HepG2 (cell line): ENCODE measurements around the gene MICA. TPM values are rescaled to one million over a fixed set of nuclear protein-coding genes. Genes with fewer than 3 reads are reported as not detected.

Experiments used
- ATAC-seq: fragments of 200-7000 bp; cut with Tn5 transposase; 3 replicates; pipeline ENCODE4 v1.9.1; 2020; ENCODE audit warnings: mild to moderate bottlenecking, moderate library complexity
- BruUV-seq: library from RNA; stranded (reverse); fragments of 400-500 nt; replicated peaks from 2 replicates; lab custom pipeline; 2021; lab: Mats Ljungman, UMichigan
- CTCF ChIA-PET: fragments of 300-600 bp; formaldehyde crosslinking; extraction: SDS; loops from one replicate; lab custom pipeline; 2021; ENCODE audit warnings: low total read pairs, inconsistent platforms, low intra/inter-chr PET ratio; lab: Yijun Ruan, JAX
- POLR2A ChIA-PET: fragments of 350-600 bp; sonication (Branson Sonifier 250); formaldehyde crosslinking; loops from one replicate; lab custom pipeline; 2020; ENCODE audit warnings: antibody characterized with exemption, inconsistent platforms; lab: Yijun Ruan, JAX
- DNase-seq: peaks from one replicate; pipeline ENCODE4 v3.0.0-alpha.2; 2015; ENCODE audit warnings: low spot score
- FAIRE-seq: peaks from 3 replicates; lab custom pipeline; 2011; peaks lifted over from hg19 to GRCh38; lab: Jason Lieb, UNC
- H2AFZ ChIP-seq: one replicate; pipeline ENCODE4 v1.6.1; 2011; ENCODE audit warnings: low read length, inconsistent platforms
- H3K27ac ChIP-seq: fragments of 300-600 bp; 3 replicates; pipeline ENCODE4 v1.8.0; 2011; ENCODE audit warnings: mixed run types, mild to moderate bottlenecking, mixed read lengths, low read length, inconsistent platforms; ENCODE audit not compliant: insufficient read depth; ENCODE audit errors: extremely low read length
- H3K27me3 ChIP-seq, 2 experiments: fragments of 200-600 bp in 1 of 2; 2 replicates in 1 of 2; 3 replicates in 1 of 2; pipeline versions ENCODE4 v1.6.0 to v1.8.0; 2011; ENCODE audit warnings: low read length in 2 of 2, mild to moderate bottlenecking in 2 of 2, moderate library complexity in 2 of 2, inconsistent platforms in 1 of 2; ENCODE audit not compliant: insufficient read depth in 2 of 2, control insufficient read depth in 1 of 2
- H3K36me3 ChIP-seq, 2 experiments: fragments of 200-600 bp in 1 of 2; replicated peaks in 1 of 2; 2 replicates in 1 of 2; 3 replicates in 1 of 2; pipeline versions ENCODE4 v1.5.1 to v1.8.0; 2011; ENCODE audit warnings: low read length in 2 of 2, inconsistent platforms in 1 of 2; ENCODE audit not compliant: insufficient read depth in 2 of 2, control insufficient read depth in 1 of 2
- H3K4me1 ChIP-seq: 2 replicates; pipeline ENCODE4 v1.5.1; 2012; ENCODE audit warnings: low read length, inconsistent platforms; ENCODE audit not compliant: insufficient read depth
- H3K4me2 ChIP-seq: 2 replicates; pipeline ENCODE4 v1.6.0; 2011; ENCODE audit warnings: low read depth, low read length, inconsistent platforms
- H3K4me3 ChIP-seq, 3 experiments: fragments of 200-600 bp in 1 of 3; sonication (generic), shearing (Covaris generic) in 1 of 3; replicated peaks in 1 of 3; 2 replicates each; pipeline ENCODE4 v1.5.1; 2011 to 2016; ENCODE audit warnings: low read length in 3 of 3, inconsistent platforms in 2 of 3, low read depth in 2 of 3, mild to moderate bottlenecking in 2 of 3, control low read depth in 1 of 3, mixed read lengths in 1 of 3; ENCODE audit not compliant: insufficient read depth in 1 of 3
- H3K79me2 ChIP-seq: one replicate; pipeline ENCODE4 v1.6.1; 2011; ENCODE audit warnings: low read length, inconsistent platforms; ENCODE audit not compliant: insufficient read depth
- H3K9ac ChIP-seq: 2 replicates; pipeline ENCODE4 v1.6.0; 2011; ENCODE audit warnings: mild to moderate bottlenecking, low read depth, low read length, inconsistent platforms; ENCODE audit not compliant: insufficient read depth
- H3K9me3 ChIP-seq: 2 replicates; pipeline ENCODE4 v1.5.1; 2012; ENCODE audit warnings: mild to moderate bottlenecking, low read length
- H4K20me1 ChIP-seq: 2 replicates; pipeline ENCODE4 v1.6.0; 2011; ENCODE audit warnings: inconsistent platforms, mild to moderate bottlenecking, low read length, moderate library complexity; ENCODE audit not compliant: insufficient read depth
- BORCS8-MEF2B ChIP-seq: sonication (generic); formaldehyde crosslinking; IDR thresholded peaks from 2 replicates; pipeline ENCODE4 v1.8.0; 2022; ENCODE audit warnings: mild to moderate bottlenecking, missing genetic modification reagents
- CBX2 ChIP-seq, 2 experiments: fragments of 200-600 bp in 1 of 2; sonication (generic); formaldehyde crosslinking in 1 of 2; IDR thresholded peaks; 2 replicates each; pipeline versions ENCODE4 v1.7.0 to v1.8.1; 2018 to 2022; ENCODE audit warnings: low read depth in 2 of 2, low read length in 1 of 2, mild to moderate bottlenecking in 1 of 2, missing genetic modification reagents in 1 of 2
- FOXC1 ChIP-seq: sonication (generic); formaldehyde crosslinking; IDR thresholded peaks from 2 replicates; pipeline ENCODE4 v1.8.0; 2022; ENCODE audit warnings: mild to moderate bottlenecking, missing genetic modification reagents, borderline replicate concordance
- PHF20 ChIP-seq: sonication (generic); formaldehyde crosslinking; IDR thresholded peaks from 2 replicates; pipeline ENCODE4 v1.5.0; 2020; ENCODE audit warnings: mild to moderate bottlenecking, missing genetic modification reagents
- PTBP1 ChIP-seq: fragments of 200-400 bp; formaldehyde crosslinking; IDR thresholded peaks from 2 replicates; pipeline ENCODE4 v1.6.1; 2018; ENCODE audit warnings: low read length, low read depth; ENCODE audit not compliant: poor library complexity, severe bottlenecking
- REPIN1 ChIP-seq: sonication (generic); formaldehyde crosslinking; IDR thresholded peaks from 2 replicates; pipeline ENCODE4 v1.8.0; 2022; ENCODE audit warnings: missing genetic modification reagents, low read depth, mild to moderate bottlenecking, borderline replicate concordance
- SAP130 ChIP-seq: IDR thresholded peaks from 2 replicates; pipeline ENCODE4 v1.6.1; 2016; ENCODE audit warnings: low read depth
- SNRNP70 ChIP-seq: fragments of 200-400 bp; formaldehyde crosslinking; IDR thresholded peaks from 2 replicates; pipeline ENCODE4 v1.6.1; 2017; ENCODE audit warnings: mild to moderate bottlenecking, low read depth, low read length, moderate library complexity
- SSRP1 ChIP-seq: IDR thresholded peaks from 2 replicates; pipeline ENCODE4 v1.6.1; 2016; ENCODE audit warnings: control low read depth
- TOE1 ChIP-seq: sonication (generic); formaldehyde crosslinking; IDR thresholded peaks from 2 replicates; pipeline ENCODE4 v1.4.0; 2020; ENCODE audit warnings: mild to moderate bottlenecking, missing genetic modification reagents
- ZBTB33 ChIP-seq: sonication (generic); formaldehyde crosslinking; IDR thresholded peaks from 2 replicates; pipeline ENCODE4 v1.4.0; 2020; ENCODE audit warnings: missing genetic modification reagents
- ZGPAT ChIP-seq: IDR thresholded peaks from 2 replicates; pipeline ENCODE4 v1.6.1; 2016; ENCODE audit warnings: mild to moderate bottlenecking
- ZNF251 ChIP-seq: sonication (generic); formaldehyde crosslinking; IDR thresholded peaks from 2 replicates; pipeline ENCODE4 v1.9.0; 2021; ENCODE audit warnings: mild to moderate bottlenecking, missing genetic modification reagents
- ZNF432 ChIP-seq: sonication (generic); formaldehyde crosslinking; IDR thresholded peaks from 2 replicates; pipeline ENCODE4 v1.5.0; 2020; ENCODE audit warnings: missing genetic modification reagents, mild to moderate bottlenecking, borderline replicate concordance
- WGBS: methylation state at CpG from one replicate; pipeline ENCODE4 v1.1.6; 2017; ENCODE audit warnings: low lambda C conversion rate; 5-methylcytosine and 5-hydroxymethylcytosine counted together
- in situ Hi-C: cut with HindIII; loops from 2 replicates; pipeline ENCODE4 v1.10.0; 2017; ENCODE audit warnings: low pct_unique_long_range_greater_than_20kb; ENCODE audit not compliant: extremely low pct_ligation_motif_present
- intact Hi-C: fragments of 100-400 bp; cut with micrococcal nuclease; formaldehyde crosslinking; loops from one replicate; pipeline ENCODE4 v1.10.0; 2022; ENCODE audit not compliant: unreplicated experiment
- polyA plus RNA-seq, 8 experiments: library from polyadenylated mRNA; depleted of rRNA in 3 of 8; stranded (reverse) in 7 of 8; unstranded in 1 of 8; fragments of >200 nt; fragmentation: Illumina TruSeq in 4 of 8; extraction: Trizol in 4 of 8; gene quantifications; 2 replicates each; pipeline versions ENCODE4 v1.2.1 to v1.2.3, GENCODE V29; 2011 to 2016; ENCODE audit warnings: low read depth in 4 of 8, missing spikeins in 1 of 8, mixed read lengths in 1 of 8; ENCODE audit not compliant: insufficient read depth in 1 of 8
- total RNA-seq, 5 experiments: library from RNA; depleted of rRNA; stranded (reverse); fragments of >200 nt; fragmentation: Illumina TruSeq; extraction: Trizol; gene quantifications; 2 replicates each; pipeline ENCODE4 v1.2.3, GENCODE V29; 2016; ENCODE audit warnings: low read depth in 1 of 5
- TF ChIP-seq, protein P1 (sequence below): sonication (generic); formaldehyde crosslinking; IDR thresholded peaks from 2 replicates; pipeline ENCODE4 v1.9.0; 2021; ENCODE audit warnings: missing genetic modification reagents, borderline replicate concordance

The MICA gene
- total and polyA plus RNA-seq, 2 of the 13 experiments (the other 11 are each of a cell fraction or from before 2014, with no cell fraction given) = 21.6 to 38.1 TPM

- Histone ChIP-seq H3K4me3 (peak overlapping the region; percentile 88 to 96 (median 96)), H3K27ac (peak overlapping the region; percentile 87), H2AFZ (no peak overlapping the region), H4K20me1 (peaks cover 14% of the 10 kb centered on the region; the same call in 1 of the 2 replicates), H3K4me2 (peak overlapping the region; percentile 97), H3K9me3 (0 out of 2 replicates have a peak, but pooled peaks cover 3% of the 10 kb centered on the region), H3K36me3 (no peaks in the 10 kb centered on the region), H3K79me2 (peaks cover 60% of the 10 kb centered on the region), H3K4me1 (peaks cover 63% of the 10 kb centered on the region), H3K27me3 (no peaks in the 10 kb centered on the region; a peak in 1 of 5 replicates), H3K9ac (peak overlapping the region; percentile 77)
- in situ Hi-C loops = loop anchor here (5.0 kb wide), 1 partner anchor 40 kb away; no protein-coding TSS in a partner anchor
- ATAC-seq (peak; percentile 33), DNase-seq (no peak), FAIRE-seq (peak; percentile 64)
- POLR2A ChIA-PET = interaction anchor here (1.1 to 4.2 kb wide), 5 partner anchors 12 to 139 kb away, joined by 4 to 22 read pairs (median 10); partner anchors contain the start of gene DDX39B
- CTCF ChIA-PET = no interaction called here
- intact Hi-C loops = no loop called here
- no TSS peak for BruUV-seq
- 3% methylated on average over 24 of the region's 27 CpGs for WGBS
- TF ChIP-seq, protein P1, sequence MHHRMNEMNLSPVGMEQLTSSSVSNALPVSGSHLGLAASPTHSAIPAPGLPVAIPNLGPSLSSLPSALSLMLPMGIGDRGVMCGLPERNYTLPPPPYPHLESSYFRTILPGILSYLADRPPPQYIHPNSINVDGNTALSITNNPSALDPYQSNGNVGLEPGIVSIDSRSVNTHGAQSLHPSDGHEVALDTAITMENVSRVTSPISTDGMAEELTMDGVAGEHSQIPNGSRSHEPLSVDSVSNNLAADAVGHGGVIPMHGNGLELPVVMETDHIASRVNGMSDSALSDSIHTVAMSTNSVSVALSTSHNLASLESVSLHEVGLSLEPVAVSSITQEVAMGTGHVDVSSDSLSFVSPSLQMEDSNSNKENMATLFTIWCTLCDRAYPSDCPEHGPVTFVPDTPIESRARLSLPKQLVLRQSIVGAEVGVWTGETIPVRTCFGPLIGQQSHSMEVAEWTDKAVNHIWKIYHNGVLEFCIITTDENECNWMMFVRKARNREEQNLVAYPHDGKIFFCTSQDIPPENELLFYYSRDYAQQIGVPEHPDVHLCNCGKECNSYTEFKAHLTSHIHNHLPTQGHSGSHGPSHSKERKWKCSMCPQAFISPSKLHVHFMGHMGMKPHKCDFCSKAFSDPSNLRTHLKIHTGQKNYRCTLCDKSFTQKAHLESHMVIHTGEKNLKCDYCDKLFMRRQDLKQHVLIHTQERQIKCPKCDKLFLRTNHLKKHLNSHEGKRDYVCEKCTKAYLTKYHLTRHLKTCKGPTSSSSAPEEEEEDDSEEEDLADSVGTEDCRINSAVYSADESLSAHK = no peak
- TF ChIP-seq SSRP1 (CRISPR knock-in tag) (0 out of 2 replicates have a peak, but pooled peaks have one; percentile 32), ZNF251 (peak; percentile 39; the same call in 1 of the 2 replicates), ZBTB33 (peak; percentile 29; the same call in 1 of the 2 replicates), ZNF432 (CRISPR knock-in tag) (0 out of 2 replicates have a peak, but pooled peaks have one; percentile 43), SAP130 (0 out of 2 replicates have a peak, but pooled peaks have one; percentile 31), FOXC1 (CRISPR knock-in tag) (no peak), BORCS8-MEF2B (CRISPR knock-in tag) (0 out of 2 replicates have a peak, but pooled peaks have one; percentile 6), TOE1 (CRISPR knock-in tag) (no peak), PHF20 (peak; percentile 9; the same call in 1 of the 2 replicates), PTBP1 (peak; percentile 10), REPIN1 (CRISPR knock-in tag) (0 out of 2 replicates have a peak, but pooled peaks have one; percentile 30), SNRNP70 (no peak), CBX2 (IDR thresholded peaks at IDR 0.05; ENCODE audit: low read depth, low read length) (no peak), CBX2 (CRISPR knock-in tag; IDR thresholded peaks at IDR 0.05; ENCODE audit: low read depth) (peak; percentile 46; the same call in 1 of the 2 replicates), ZGPAT (CRISPR knock-in tag) (no peak)
Observed at GRCh38 chr6:31402324-31403282, 792 bp upstream of the MICA start.
